ENCODE results near the gene PDCD6IP.
"Not testable (repeated sequence)": the region's sequence is repeated elsewhere in the genome, so short reads cannot be mapped to it uniquely, and the experiment has no call there.

- not testable (repeated sequence) for TF ChIP-seq CTCF (IDR thresholded peaks at IDR 0.05); POLR2A (IDR thresholded peaks at IDR 0.05); POLR2AphosphoS5 (IDR thresholded peaks at IDR 0.05; ENCODE audit: insufficient read depth in 1 of 2, low read depth in 1 of 2)
These were observed 44.0 kb upstream of the PDCD6IP start for GRCh38 chr3:33754391-33754790.
